Endodermal cell (in vitro differentiated cells): ENCODE measurements around the gene GNL1. TPM values are rescaled to one million over a fixed set of nuclear protein-coding genes. Genes with fewer than 3 reads are reported as not detected.
"Not testable (repeated sequence)": the region's sequence is repeated elsewhere in the genome, so short reads cannot be mapped to it uniquely, and the experiment has no call there.

Experiments used
- DNase-seq: peaks from one replicate; pipeline ENCODE4 v3.0.0-alpha.2; 2017
- H3K27ac ChIP-seq: 2 replicates; pipeline ENCODE4 v1.5.1; 2013; ENCODE audit warnings: mild to moderate bottlenecking, low read depth, low read length, moderate library complexity
- H3K27me3 ChIP-seq: 2 replicates; pipeline ENCODE4 v1.6.1; 2013; ENCODE audit warnings: mild to moderate bottlenecking, low read length, moderate library complexity; ENCODE audit not compliant: insufficient read depth, control insufficient read depth, poor library complexity, severe bottlenecking
- H3K36me3 ChIP-seq: 2 replicates; pipeline ENCODE4 v1.7.0; 2013; ENCODE audit warnings: mild to moderate bottlenecking, low read length, moderate library complexity; ENCODE audit not compliant: control insufficient read depth, insufficient read depth
- H3K4me1 ChIP-seq: one replicate; pipeline ENCODE4 v1.7.0; 2013; ENCODE audit warnings: low read length; ENCODE audit not compliant: control insufficient read depth, insufficient read depth
- H3K4me3 ChIP-seq: 2 replicates; pipeline ENCODE4 v1.5.1; 2013; ENCODE audit warnings: mild to moderate bottlenecking, low read length, moderate library complexity
- H3K9ac ChIP-seq: 2 replicates; pipeline ENCODE4 v1.6.1; 2013; ENCODE audit warnings: mild to moderate bottlenecking, low read length, moderate library complexity; ENCODE audit not compliant: poor library complexity, severe bottlenecking; ENCODE audit errors: extremely low read depth
- H3K9me3 ChIP-seq: 2 replicates; pipeline ENCODE4 v1.6.1; 2013; ENCODE audit warnings: mild to moderate bottlenecking, low read length, moderate library complexity; ENCODE audit not compliant: control insufficient read depth
- H3K27ac Mint-ChIP-seq: 2 replicates; pipeline ENCODE4 v1.8.0; 2020; ENCODE audit warnings: mixed read lengths
- H3K27me3 Mint-ChIP-seq: 2 replicates; pipeline ENCODE4 v1.8.0; 2021; ENCODE audit warnings: mild to moderate bottlenecking, mixed read lengths; ENCODE audit not compliant: insufficient read depth
- H3K36me3 Mint-ChIP-seq: 2 replicates; pipeline ENCODE4 v1.8.0; 2020; ENCODE audit warnings: low read depth, mixed read lengths
- H3K4me1 Mint-ChIP-seq: 2 replicates; pipeline ENCODE4 v1.8.0; 2020; ENCODE audit warnings: mixed read lengths
- H3K4me3 Mint-ChIP-seq: 2 replicates; pipeline ENCODE4 v1.8.0; 2020; ENCODE audit warnings: mild to moderate bottlenecking, moderate library complexity, mixed read lengths
- H3K9me3 Mint-ChIP-seq: 2 replicates; pipeline ENCODE4 v1.8.0; 2020; ENCODE audit warnings: mild to moderate bottlenecking, mixed read lengths
- CTCF ChIP-seq: fragments of 200-600 bp; sonication (generic); conservative IDR thresholded peaks from 2 replicates; pipeline ENCODE4 v1.5.0; 2021; ENCODE audit warnings: antibody characterized with exemption, mild to moderate bottlenecking
- WGBS, 2 experiments: methylation state at CpG; one replicate each; pipeline versions ENCODE4 v1.1.5 to v1.1.7; 2013; ENCODE audit warnings: missing lambda C conversion rate in 2 of 2, mixed read lengths in 1 of 2; ENCODE audit not compliant: insufficient coverage in 1 of 2, insufficient read length in 1 of 2; 5-methylcytosine and 5-hydroxymethylcytosine counted together
- total RNA-seq, 2 donors: library from RNA; stranded (reverse); fragmentation: NEBNext Ultra II Directional in 1 of 2; extraction: Animal tissue kit (Norgen Biotek cat#: 25700) in 1 of 2; gene quantifications; 2 replicates in 1 of 2; 3 replicates in 1 of 2; pipeline ENCODE4 v1.2.1, GENCODE V29; 2021

Gene GNL1
- total RNA-seq, 2 donors from 2014 or later = 82.1 to 93.5 TPM

- Mint-ChIP-seq H3K27ac (peak overlapping the region; percentile 80), H3K36me3 (peaks cover 64% of the 10 kb centered on the region), H3K4me1 (peaks cover 4% of the 10 kb centered on the region), H3K27me3 (no peaks in the 10 kb centered on the region), H3K9me3 (no peaks in the 10 kb centered on the region), H3K4me3 (no peak overlapping the region)
- H3K9ac ChIP-seq = no peak overlapping the region
- H3K27me3 ChIP-seq = no peaks in the 10 kb centered on the region
- H3K27ac ChIP-seq = no peak overlapping the region
- no peaks in the 10 kb centered on the region for H3K4me1 ChIP-seq
- H3K4me3 ChIP-seq = no peak overlapping the region
- no peak for DNase-seq
- H3K9me3 ChIP-seq = no peaks in the 10 kb centered on the region
- H3K36me3 ChIP-seq = peaks cover 62% of the 10 kb centered on the region
- 92 to 98% methylated on average over 11 to 13 of the region's 13 CpGs for WGBS, 2 experiments
- TF ChIP-seq CTCF = no peak
Measured at GRCh38 chr6:30599625-30600324, 43.5 kb upstream of the GNL1 start.

GRCh38 chr6:30598912-30599624 lies 42.8 kb upstream of the GNL1 start:
- H3K4me3 ChIP-seq = no peak overlapping the region
- H3K9me3 ChIP-seq = no peaks in the 10 kb centered on the region
- Mint-ChIP-seq H3K4me1 (peaks cover 4% of the 10 kb centered on the region), H3K9me3 (no peaks in the 10 kb centered on the region), H3K4me3 (no peak overlapping the region), H3K27me3 (no peaks in the 10 kb centered on the region), H3K36me3 (peaks cover 64% of the 10 kb centered on the region), H3K27ac (peak overlapping the region; percentile 80)
- 92 to 97% methylated on average over 8 to 12 of the region's 12 CpGs for WGBS, 2 experiments
- no peaks in the 10 kb centered on the region for H3K27me3 ChIP-seq
- no peaks in the 10 kb centered on the region for H3K4me1 ChIP-seq
- peaks cover 62% of the 10 kb centered on the region for H3K36me3 ChIP-seq
- DNase-seq = no peak
- TF ChIP-seq CTCF = no peak
- H3K27ac ChIP-seq = no peak overlapping the region
- H3K9ac ChIP-seq = no peak overlapping the region

GRCh38 chr6:30597315-30598144 lies 41.2 kb upstream of the GNL1 start:
- TF ChIP-seq CTCF = peak; percentile 82
- H3K9me3 Mint-ChIP-seq, H3K4me1 ChIP-seq, H3K27me3 ChIP-seq, H3K4me3 ChIP-seq, H3K9me3 ChIP-seq, H3K27ac ChIP-seq, H3K9ac ChIP-seq, H3K27me3 Mint-ChIP-seq, H3K4me3 Mint-ChIP-seq, H3K4me1 Mint-ChIP-seq: not testable (repeated sequence)
- peaks cover 54% of the 10 kb centered on the region for H3K36me3 ChIP-seq
- WGBS, 2 experiments = 68 to 80% methylated on average over 4 to 15 of the region's 15 CpGs
- Mint-ChIP-seq H3K36me3 (peaks cover 57% of the 10 kb centered on the region), H3K27ac (peak overlapping the region; percentile 88)
- DNase-seq = peak; percentile 97
